ENCODE data around the gene RPA4.
"Not testable (repeated sequence)": the region's sequence is repeated elsewhere in the genome, so short reads cannot be mapped to it uniquely, and the experiment has no call there.

Gene RPA4, protein sequence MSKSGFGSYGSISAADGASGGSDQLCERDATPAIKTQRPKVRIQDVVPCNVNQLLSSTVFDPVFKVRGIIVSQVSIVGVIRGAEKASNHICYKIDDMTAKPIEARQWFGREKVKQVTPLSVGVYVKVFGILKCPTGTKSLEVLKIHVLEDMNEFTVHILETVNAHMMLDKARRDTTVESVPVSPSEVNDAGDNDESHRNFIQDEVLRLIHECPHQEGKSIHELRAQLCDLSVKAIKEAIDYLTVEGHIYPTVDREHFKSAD

DNA sequence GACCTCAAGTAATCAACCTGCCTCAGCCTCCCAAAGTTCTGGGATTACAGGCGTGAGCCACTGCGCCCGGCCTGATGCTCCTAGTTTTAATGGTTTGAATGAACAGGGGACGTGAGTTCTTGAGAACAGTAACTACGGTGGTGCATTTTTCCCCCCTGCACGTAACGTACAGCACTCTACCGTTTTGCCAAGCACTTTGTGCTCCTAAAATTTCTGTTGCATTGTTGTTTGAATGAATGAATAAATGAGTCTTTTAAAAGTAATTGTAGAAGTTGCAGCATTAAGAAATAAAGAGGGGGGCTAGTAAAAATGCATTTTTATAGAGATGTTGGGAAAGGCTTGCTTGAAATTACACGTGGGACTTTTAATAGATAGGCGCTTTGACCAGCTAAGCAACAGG is at the start of gene RPA4:
Gene RPA4 (plus strand): TSS at position 301 of the 400 bp plus-strand sequence. CDS start 403 bp downstream, outside the sequence.
- DNase-seq = no peak

DNA sequence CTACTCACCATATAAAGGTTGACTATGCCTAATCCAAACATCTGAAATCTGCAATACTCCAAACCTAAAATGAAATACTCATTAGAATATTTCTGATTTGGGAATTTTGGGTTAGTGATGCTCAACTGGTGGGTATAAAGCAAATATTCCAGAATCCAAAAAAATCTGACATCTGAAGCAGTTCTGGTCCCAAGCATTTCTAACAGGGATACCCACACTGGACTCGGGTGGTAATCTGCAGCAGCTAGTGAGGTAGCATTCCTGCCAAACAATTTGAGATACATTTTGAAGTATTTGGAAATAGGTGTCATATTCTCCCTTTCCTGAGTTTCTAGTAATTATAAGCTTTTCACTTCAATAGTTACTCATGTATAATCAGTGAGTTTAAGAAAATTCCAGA is 49.6 kb upstream of the RPA4 start:
- DNase-seq = no peak

DNA sequence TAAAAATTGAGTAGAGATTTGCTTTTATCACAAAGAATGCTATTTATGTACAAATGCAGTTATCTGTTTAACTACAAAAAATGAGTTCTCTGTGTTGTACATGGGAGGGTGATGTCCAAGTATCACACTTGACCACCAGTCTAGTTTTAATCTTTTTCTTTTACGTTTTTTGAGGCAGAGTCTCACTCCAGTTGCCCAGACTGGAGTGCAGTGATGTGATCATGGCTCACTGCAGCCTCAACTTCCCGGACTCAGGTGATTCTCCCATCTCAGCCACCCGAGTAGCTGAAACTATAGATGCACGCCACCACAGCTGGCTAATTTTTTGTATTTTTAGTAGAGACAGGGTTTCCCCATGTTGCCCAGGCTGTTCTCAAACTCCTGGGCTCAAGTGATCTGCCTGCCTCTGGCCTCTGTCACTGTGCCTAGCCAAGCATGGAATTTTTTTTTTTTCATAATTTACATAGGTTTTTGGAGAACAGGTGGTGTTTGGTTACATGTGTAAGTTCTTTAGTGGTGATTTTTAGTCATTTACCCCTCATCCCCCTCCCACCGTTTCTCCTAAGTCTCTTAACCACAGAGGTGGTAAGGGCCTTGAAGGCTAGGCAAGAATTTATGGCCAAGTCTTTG is 47.9 kb upstream of the RPA4 start:
- DNase-seq = no peak

DNA sequence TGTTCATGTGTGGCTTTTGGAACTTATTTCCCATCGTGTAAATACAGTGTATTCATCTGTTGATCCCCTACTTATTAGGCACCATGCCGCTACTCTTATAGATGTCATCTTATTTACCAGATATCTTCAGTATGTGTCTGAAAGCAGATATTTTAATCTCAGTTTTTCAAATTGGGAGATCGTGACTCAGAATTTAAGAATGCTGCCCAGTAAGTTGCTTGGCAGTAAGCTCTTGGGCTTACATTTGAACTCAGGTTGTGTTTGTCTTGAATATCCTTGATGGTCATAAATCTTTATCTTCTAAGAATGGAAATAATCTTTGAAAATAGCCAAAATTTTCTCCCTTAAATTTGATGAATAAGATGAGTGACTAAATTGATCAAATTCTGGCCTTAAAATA is 45.9 kb upstream of the RPA4 start:
- no peak for DNase-seq

DNA sequence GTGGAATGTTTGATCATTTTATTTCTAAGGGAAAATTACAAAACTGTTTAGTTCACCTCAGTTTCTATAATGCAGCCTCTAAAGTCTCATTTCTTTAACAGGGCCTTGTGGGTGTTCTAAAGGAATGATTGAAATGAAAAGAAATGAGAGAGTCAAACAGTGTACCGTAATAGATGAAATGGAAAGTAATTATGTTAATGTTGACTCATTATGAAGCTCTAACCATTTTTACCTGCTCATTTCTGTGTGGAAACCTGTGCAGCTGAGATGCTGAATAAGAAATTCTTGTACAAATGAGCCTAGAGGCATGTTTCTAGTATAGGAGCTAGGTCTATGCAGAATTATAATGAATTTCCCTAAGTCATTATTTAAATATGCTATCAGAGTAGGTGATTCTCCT is 45.2 kb upstream of the RPA4 start:
- DNase-seq = no peak

DNA sequence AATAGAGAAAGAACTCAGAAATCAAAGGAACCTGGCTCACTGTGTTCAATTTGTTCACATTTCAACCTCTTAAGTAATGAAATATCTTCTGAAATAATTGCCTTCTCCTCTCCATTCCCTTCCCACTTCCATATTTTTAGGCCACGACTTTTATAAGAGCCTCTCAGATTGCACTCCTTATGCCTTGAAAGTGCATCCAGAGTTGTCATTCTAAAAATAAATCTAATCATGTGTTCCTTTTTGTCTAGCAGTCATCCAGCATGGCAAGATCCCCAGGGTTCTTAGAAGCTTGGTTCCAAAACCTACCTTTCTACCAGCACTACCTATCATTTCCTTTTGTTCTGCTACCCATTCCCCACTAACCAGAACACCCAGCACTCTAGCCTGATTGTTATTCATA is 42.4 kb upstream of the RPA4 start:
- DNase-seq = no peak

- DNase-seq = not testable (repeated sequence)
Observed at GRCh38 chrX:96841866-96842265, 41.8 kb upstream of the RPA4 start.

DNA sequence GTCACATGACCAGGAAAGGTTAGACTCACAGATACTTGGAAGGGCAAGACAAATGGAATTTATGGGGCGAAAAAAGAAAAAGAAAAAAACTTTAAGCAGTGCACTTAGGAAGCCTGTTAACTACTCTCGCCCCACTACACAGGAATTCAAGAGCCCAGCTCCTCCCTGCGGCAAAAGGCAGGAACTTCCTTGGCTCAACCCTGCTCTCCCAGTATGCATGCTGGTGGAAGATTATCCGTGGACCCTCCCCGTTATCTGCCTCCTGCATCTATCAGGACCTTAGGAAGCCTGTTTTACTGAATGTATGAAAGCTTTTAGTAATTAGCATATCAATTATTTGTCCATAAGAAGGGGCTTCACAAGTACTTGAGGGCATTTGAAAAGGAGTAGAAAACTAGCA is 40.1 kb upstream of the RPA4 start:
- DNase-seq = no peak

- no peak for DNase-seq
Observed at GRCh38 chrX:96846841-96847240, 36.9 kb upstream of the RPA4 start.

DNA sequence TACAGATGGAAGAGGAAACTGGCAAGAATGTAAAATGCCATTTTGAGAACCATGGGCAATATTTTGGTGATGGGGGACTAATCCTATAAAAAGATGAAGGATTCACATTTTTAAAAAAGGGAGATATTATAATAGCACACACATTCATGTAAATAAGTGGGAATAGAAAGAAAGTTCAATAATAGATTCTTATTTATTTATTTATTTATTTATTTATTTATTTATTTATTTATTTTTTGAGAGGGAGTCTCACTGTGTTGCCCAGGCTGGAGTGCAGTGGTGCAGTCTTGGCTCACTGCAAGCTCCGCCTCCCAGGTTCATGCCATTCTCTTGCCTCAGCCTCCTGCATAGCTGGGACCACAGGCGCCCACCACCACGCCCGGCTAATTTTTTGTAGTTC is 24.3 kb upstream of the RPA4 start:
- not testable (repeated sequence) for DNase-seq

- DNase-seq = no peak
Observed at GRCh38 chrX:96861218-96861617, 22.5 kb upstream of the RPA4 start.

DNA sequence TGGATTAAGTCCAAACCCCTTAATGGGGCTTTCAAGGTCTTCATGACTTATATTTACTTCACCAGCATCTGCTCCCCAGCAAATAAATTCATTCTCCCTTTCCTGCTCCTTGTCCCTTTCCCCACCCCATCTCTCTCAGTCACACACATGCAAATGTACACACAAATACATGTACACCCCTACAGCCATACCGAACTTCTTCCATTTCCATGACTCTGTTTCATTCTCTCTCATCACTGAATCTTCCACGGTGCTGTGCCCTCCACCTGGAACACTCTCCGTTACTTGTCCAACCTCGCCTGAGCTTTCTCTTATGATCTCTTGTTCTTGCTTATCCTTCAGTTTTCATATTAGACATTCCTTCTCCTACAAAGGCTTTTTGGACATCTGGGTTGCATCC is 22.0 kb upstream of the RPA4 start:
- no peak for DNase-seq

DNA sequence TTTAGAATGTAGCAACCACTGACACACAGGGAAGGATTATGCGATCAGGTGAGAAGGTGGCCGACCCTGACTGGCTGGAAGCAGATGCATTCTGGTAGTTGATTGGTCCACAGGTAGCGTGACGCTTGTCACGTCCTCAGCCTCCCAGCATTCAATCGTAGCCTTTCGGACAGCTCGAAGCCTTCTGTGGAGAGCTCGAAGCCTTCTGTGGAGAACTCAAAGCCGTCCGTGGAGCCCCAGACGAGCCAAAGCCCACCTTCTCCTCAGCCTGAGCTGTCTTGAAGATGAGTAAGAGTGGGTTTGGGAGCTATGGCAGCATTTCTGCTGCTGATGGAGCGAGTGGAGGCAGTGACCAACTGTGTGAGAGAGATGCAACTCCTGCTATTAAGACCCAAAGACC is 319 bp downstream of the RPA4 start:
- no peak for DNase-seq

- no peak for DNase-seq
Observed at GRCh38 chrX:96889726-96890125, 6.0 kb downstream of the RPA4 start.

- no peak for DNase-seq
Observed at GRCh38 chrX:96906741-96907140, 23.0 kb downstream of the RPA4 start.

GRCh38 chrX:96907516-96908272 is 24.0 kb downstream of the RPA4 start:
- no peak for DNase-seq

GRCh38 chrX:96909291-96909690 is 25.6 kb downstream of the RPA4 start:
- DNase-seq = no peak

DNA sequence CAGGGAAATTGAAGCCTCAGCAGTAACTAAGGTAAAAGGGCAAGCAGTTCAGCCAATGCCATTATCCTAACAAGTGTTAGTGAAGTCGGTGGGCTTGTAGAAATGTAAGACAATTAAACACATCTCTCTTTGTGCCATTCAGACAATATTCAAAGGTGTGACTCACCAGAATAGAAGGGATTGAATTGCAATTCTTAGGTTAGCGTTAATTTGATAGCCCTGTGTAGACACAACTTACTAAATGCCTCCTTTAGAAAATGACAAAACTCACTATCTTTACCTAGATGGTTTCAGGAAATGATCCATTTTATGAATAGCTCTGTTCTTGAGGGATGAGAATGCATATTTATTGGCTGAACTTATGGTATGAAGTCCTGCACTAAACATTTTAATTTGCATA is 35.2 kb downstream of the RPA4 start:
- no peak for DNase-seq

DNA sequence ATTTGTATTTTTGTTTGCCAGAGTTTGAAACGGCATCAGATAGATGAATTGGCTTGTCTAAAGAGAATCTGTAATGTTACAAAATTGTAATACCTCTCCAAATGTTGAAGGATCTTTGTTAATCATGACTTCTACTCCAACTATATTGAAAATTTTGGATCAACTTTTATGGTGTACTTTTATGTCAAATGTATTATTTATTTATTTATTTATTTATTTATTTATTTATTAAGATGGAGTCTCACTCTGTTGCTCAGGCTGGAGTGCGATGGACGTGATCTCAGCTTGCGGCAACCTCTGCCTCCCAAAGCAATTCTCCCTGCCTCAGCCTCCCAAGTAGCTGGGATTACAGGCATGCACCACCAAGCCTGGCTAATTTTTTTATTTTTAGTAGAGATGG is 36.0 kb downstream of the RPA4 start:
- DNase-seq = no peak

GRCh38 chrX:96924581-96924980 is 40.9 kb downstream of the RPA4 start:
- DNase-seq = no peak

DNA sequence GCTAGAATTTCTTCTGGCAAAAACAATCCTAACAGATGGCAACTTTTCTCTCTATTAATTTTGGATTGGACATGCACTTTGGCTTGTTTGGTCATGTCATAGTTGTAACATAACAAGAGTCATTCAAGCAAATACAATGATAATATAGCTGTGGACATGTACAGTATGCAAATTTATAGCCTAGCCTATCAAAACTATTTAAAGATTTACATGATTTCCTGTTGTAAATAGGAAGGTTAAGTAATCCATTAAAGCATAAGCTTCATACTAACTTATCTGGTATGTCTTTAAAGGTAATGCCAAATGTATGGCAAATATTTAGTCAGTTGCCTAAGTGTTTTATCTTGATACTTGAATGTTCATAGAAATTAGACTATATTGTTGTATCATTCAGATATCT is 45.3 kb downstream of the RPA4 start:
- DNase-seq = no peak

Data from hypothalamus (tissue), 51 donors.